OCI-LY1 (cell line): ENCODE data around the gene DKK3.

Experiments used
- H2AFZ ChIP-seq: fragments of 200-600 bp; sonication (generic), shearing (Covaris generic); 2 replicates; pipeline ENCODE4 v1.6.0; 2014; ENCODE audit warnings: antibody characterized with exemption, mild to moderate bottlenecking, low read length
- H3F3A ChIP-seq: fragments of 200-600 bp; sonication (generic), shearing (Covaris generic); 2 replicates; pipeline ENCODE4 v1.6.0; 2014; ENCODE audit warnings: mild to moderate bottlenecking, antibody characterized with exemption, low read length, moderate library complexity; ENCODE audit not compliant: insufficient read depth
- H3K27ac ChIP-seq: fragments of 200-600 bp; sonication (generic); 2 replicates; pipeline ENCODE4 v1.5.1; 2014; ENCODE audit warnings: low read length, mixed run types, mild to moderate bottlenecking, low read depth; ENCODE audit not compliant: poor library complexity, severe bottlenecking
- H3K27me3 ChIP-seq: fragments of 200-600 bp; sonication (generic); 2 replicates; pipeline ENCODE4 v1.6.0; 2014; ENCODE audit warnings: antibody characterized with exemption, mild to moderate bottlenecking, low read length, moderate library complexity; ENCODE audit not compliant: insufficient read depth
- H3K36me3 ChIP-seq: fragments of 200-600 bp; sonication (generic); 2 replicates; pipeline ENCODE4 v1.6.1; 2014; ENCODE audit warnings: mild to moderate bottlenecking, antibody characterized with exemption, low read length, moderate library complexity, mixed read lengths; ENCODE audit not compliant: insufficient read depth
- H3K4me1 ChIP-seq: fragments of 200-600 bp; sonication (generic); 2 replicates; pipeline ENCODE4 v1.5.1; 2014; ENCODE audit warnings: mild to moderate bottlenecking, low read length, moderate library complexity; ENCODE audit not compliant: insufficient read depth, severe bottlenecking
- H3K4me2 ChIP-seq: fragments of 200-600 bp; sonication (generic), shearing (Covaris generic); 2 replicates; pipeline ENCODE4 v1.6.1; 2014; ENCODE audit warnings: low read length
- H3K4me3 ChIP-seq: fragments of 200-600 bp; sonication (generic); 2 replicates; pipeline ENCODE4 v1.5.1; 2014; ENCODE audit warnings: low read length, low read depth, mild to moderate bottlenecking, mixed read lengths; ENCODE audit not compliant: poor library complexity, severe bottlenecking
- H3K79me2 ChIP-seq: fragments of 200-600 bp; shearing (Covaris generic); 2 replicates; pipeline ENCODE4 v1.6.1; 2016; ENCODE audit warnings: mixed run types, low read length, mixed read lengths; ENCODE audit not compliant: insufficient read depth
- H3K9ac ChIP-seq: fragments of 200-600 bp; sonication (generic), shearing (Covaris generic); 2 replicates; pipeline ENCODE4 v1.6.1; 2014; ENCODE audit warnings: mild to moderate bottlenecking, low read length, mixed read lengths
- H3K9me2 ChIP-seq: fragments of 200-600 bp; sonication (generic), shearing (Covaris generic); 2 replicates; pipeline ENCODE4 v1.6.1; 2014; ENCODE audit warnings: low read depth, mild to moderate bottlenecking, low read length, mixed read lengths
- H3K9me3 ChIP-seq: fragments of 200-600 bp; shearing (Covaris generic); 2 replicates; pipeline ENCODE4 v1.6.1; 2014; ENCODE audit warnings: low read length, mixed read lengths
- H4K20me1 ChIP-seq: fragments of 200-600 bp; sonication (generic), shearing (Covaris generic); 2 replicates; pipeline ENCODE4 v1.6.0; 2016; ENCODE audit warnings: mild to moderate bottlenecking, low read length; ENCODE audit not compliant: insufficient read depth
- EZH2 ChIP-seq: fragments of 200-600 bp; sonication (generic), shearing (Covaris generic); IDR thresholded peaks from 2 replicates; pipeline ENCODE4 v1.8.0; 2017; ENCODE audit warnings: borderline replicate concordance, mixed run types, mild to moderate bottlenecking, antibody characterized with exemption, low read length, moderate library complexity, mixed read lengths
- TF ChIP-seq, protein P1 (sequence below): fragments of 200-600 bp; sonication (generic), shearing (Covaris generic); IDR thresholded peaks from 2 replicates; pipeline ENCODE4 v1.5.1; 2017; ENCODE audit warnings: mild to moderate bottlenecking, antibody characterized with exemption, low read length, moderate library complexity, mixed read lengths

The DKK3 gene

DNA sequence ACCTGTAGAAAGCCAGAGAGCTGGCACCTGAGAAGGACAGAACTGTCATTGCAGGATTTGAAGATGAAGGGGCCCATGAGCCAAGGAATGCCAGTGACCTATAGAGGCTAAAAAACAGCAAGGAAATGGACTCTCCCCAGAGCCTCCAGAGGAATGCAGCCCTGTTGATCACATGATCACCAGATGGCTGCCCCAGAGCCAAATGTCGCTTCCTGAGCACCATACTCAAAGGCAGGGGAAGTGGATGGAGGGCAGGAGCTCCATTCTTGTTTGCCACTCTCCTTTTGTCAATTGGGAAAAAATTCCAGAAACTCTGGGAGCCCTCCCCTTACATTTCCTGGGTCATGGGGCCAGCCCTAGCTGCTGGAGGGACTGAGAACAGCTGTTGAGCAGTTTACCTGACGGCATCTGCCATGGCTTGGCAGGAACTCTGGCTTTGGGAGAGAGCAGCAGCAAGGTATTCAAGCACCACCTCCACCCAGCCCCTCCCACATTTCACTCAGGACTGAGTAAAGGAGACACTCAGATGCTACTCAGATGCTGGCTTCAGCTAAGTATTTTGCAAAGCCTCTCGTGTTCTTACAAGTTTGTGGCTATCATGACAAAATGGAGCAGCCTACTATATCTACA lies 46.9 kb downstream of the DKK3 start:
- Histone ChIP-seq H3K79me2 (no peaks in the 10 kb centered on the region), H3K27ac (no peak overlapping the region), H3F3A (no peaks in the 10 kb centered on the region), H4K20me1 (no peaks in the 10 kb centered on the region), H3K4me1 (no peaks in the 10 kb centered on the region), H2AFZ (no peak overlapping the region), H3K9me2 (no peaks in the 10 kb centered on the region), H3K9me3 (no peaks in the 10 kb centered on the region), H3K36me3 (peaks cover 9% of the 10 kb centered on the region), H3K4me3 (no peak overlapping the region), H3K4me2 (no peak overlapping the region), H3K27me3 (no peaks in the 10 kb centered on the region), H3K9ac (no peak overlapping the region)
- no peak for TF ChIP-seq EZH2
- TF ChIP-seq, protein P1, sequence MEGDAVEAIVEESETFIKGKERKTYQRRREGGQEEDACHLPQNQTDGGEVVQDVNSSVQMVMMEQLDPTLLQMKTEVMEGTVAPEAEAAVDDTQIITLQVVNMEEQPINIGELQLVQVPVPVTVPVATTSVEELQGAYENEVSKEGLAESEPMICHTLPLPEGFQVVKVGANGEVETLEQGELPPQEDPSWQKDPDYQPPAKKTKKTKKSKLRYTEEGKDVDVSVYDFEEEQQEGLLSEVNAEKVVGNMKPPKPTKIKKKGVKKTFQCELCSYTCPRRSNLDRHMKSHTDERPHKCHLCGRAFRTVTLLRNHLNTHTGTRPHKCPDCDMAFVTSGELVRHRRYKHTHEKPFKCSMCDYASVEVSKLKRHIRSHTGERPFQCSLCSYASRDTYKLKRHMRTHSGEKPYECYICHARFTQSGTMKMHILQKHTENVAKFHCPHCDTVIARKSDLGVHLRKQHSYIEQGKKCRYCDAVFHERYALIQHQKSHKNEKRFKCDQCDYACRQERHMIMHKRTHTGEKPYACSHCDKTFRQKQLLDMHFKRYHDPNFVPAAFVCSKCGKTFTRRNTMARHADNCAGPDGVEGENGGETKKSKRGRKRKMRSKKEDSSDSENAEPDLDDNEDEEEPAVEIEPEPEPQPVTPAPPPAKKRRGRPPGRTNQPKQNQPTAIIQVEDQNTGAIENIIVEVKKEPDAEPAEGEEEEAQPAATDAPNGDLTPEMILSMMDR = no peak

DNA sequence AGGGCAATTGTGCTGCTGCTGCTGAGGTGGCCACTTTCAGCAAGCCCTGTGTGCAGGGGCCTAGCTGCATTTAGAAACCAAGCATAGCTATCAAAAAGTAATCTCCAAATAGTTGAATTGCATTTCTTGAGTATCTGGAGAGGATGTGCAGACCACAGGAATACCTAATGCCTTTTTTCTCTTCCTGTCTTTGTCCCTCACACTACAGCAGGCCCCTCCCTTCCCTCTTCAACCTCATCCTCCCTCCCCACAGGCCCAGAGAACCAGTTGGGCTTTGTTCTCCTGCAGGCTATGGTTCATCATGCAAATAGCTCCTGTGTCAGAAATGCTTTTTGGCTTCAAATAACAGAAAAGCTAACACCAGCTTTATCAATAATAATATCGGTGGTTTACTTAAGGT lies 47.7 kb downstream of the DKK3 start:
- no peak overlapping the region for H3K9ac ChIP-seq

DNA sequence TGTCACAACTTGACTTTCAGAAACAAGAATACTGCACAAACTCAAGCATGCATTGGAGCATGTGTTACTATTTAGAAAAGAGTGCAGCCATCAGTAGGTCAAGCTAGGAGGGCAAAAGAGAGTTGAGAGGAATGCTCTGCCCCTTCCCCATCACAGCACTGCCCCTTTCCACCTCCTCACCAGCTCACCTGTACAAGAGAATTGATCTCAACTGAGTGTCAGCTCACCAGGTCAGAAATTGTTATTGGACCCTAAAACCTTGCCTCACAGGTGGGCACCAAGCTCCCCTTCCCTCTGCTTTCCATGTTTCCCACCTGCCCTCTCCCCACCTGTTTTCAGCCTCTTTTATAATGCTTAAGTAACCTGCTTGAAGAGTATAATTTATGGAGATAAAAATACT lies 48.8 kb downstream of the DKK3 start:
- no peaks in the 10 kb centered on the region for H4K20me1 ChIP-seq
- TF ChIP-seq, protein P1 = no peak
- TF ChIP-seq EZH2 = no peak
- H3K4me2 ChIP-seq = no peak overlapping the region

More for the DNA sequence above, 47.7 kb downstream of the DKK3 start:
- H3K27me3 ChIP-seq = no peaks in the 10 kb centered on the region
- no peak overlapping the region for H3K4me3 ChIP-seq
- H3K27ac ChIP-seq = no peak overlapping the region
- no peaks in the 10 kb centered on the region for H3K9me2 ChIP-seq
- TF ChIP-seq, protein P1 = no peak
- TF ChIP-seq EZH2 = no peak
- no peaks in the 10 kb centered on the region for H4K20me1 ChIP-seq
- no peaks in the 10 kb centered on the region for H3F3A ChIP-seq
- H2AFZ ChIP-seq = no peak overlapping the region
- no peak overlapping the region for H3K4me2 ChIP-seq
- no peaks in the 10 kb centered on the region for H3K79me2 ChIP-seq
- peaks cover 17% of the 10 kb centered on the region for H3K36me3 ChIP-seq
- H3K4me1 ChIP-seq = no peaks in the 10 kb centered on the region
- no peaks in the 10 kb centered on the region for H3K9me3 ChIP-seq

More for the DNA sequence above, 48.8 kb downstream of the DKK3 start:
- no peak overlapping the region for H3K9ac ChIP-seq
- H3K27me3 ChIP-seq = no peaks in the 10 kb centered on the region
- no peaks in the 10 kb centered on the region for H3K9me2 ChIP-seq
- no peaks in the 10 kb centered on the region for H3K9me3 ChIP-seq
- H3K4me3 ChIP-seq = no peak overlapping the region
- no peaks in the 10 kb centered on the region for H3K4me1 ChIP-seq
- no peaks in the 10 kb centered on the region for H3K79me2 ChIP-seq
- peaks cover 28% of the 10 kb centered on the region for H3K36me3 ChIP-seq
- H3K27ac ChIP-seq = no peak overlapping the region
- no peaks in the 10 kb centered on the region for H3F3A ChIP-seq
- H2AFZ ChIP-seq = no peak overlapping the region
